Prostate gland (tissue), 2 donors: ENCODE results near the gene AP2B1. TPM values are rescaled to one million over a fixed set of nuclear protein-coding genes. Genes with fewer than 3 reads are reported as not detected.

Experiments used
- DNase-seq: peaks from one replicate; pipeline ENCODE4 v3.0.0-alpha.2; 2019; ENCODE audit warnings: low spot score
- H3K27ac ChIP-seq, 2 donors: fragments of 200-600 bp; sonication (generic); 2 replicates each; pipeline ENCODE4 v1.5.1; 2017 to 2019
- H3K27me3 ChIP-seq: fragments of 200-600 bp; sonication (generic); replicated peaks from 2 replicates; pipeline ENCODE4 v1.5.1; 2019; ENCODE audit not compliant: insufficient read depth
- H3K36me3 ChIP-seq, 2 donors: fragments of 200-600 bp; sonication (generic); 1 replicate in 1 of 2; 2 replicates in 1 of 2; pipeline versions ENCODE4 v1.5.1 to v1.8.1; 2017 to 2019
- H3K4me1 ChIP-seq: fragments of 200-600 bp; sonication (generic); replicated peaks from 2 replicates; pipeline ENCODE4 v1.5.1; 2019
- H3K4me3 ChIP-seq, 2 donors: fragments of 200-600 bp; sonication (generic); 2 replicates each; pipeline ENCODE4 v1.5.1; 2017 to 2019
- H3K9me3 ChIP-seq: fragments of 200-600 bp; sonication (generic); 2 replicates; pipeline ENCODE4 v1.5.1; 2017
- POLR2A ChIP-seq: fragments of 450-650 bp; IDR thresholded peaks from one replicate; pipeline ENCODE4 v1.6.1; 2016; ENCODE audit warnings: antibody characterized with exemption, mild to moderate bottlenecking
- POLR2AphosphoS5 ChIP-seq: sonication (generic); formaldehyde crosslinking; IDR thresholded peaks from one replicate; pipeline ENCODE4 v1.6.1; 2017; ENCODE audit warnings: antibody characterized with exemption
- WGBS: methylation state at CpG from one replicate; pipeline ENCODE4 v1.1.5; 2018; 5-methylcytosine and 5-hydroxymethylcytosine counted together
- intact Hi-C: fragments of 100-400 bp; cut with DNase I; formaldehyde crosslinking; loops from one replicate; pipeline ENCODE4 v1.14.2; 2022
- total RNA-seq, 2 donors: library from RNA; depleted of rRNA; stranded (reverse); fragments of >200 nt; gene quantifications; one replicate each; pipeline ENCODE4 v1.1.0, GENCODE V29; 2016
- TF ChIP-seq, protein P1 (sequence below), 4 experiments: fragments of 200-600 bp in 2 of 4; fragments of 450-650 bp in 2 of 4; sonication (generic) in 2 of 4; IDR thresholded peaks; 1 replicate in 3 of 4; 2 replicates in 1 of 4; pipeline ENCODE4 v1.5.1; 2016 to 2019; ENCODE audit warnings: antibody characterized with exemption in 4 of 4, mild to moderate bottlenecking in 2 of 4, moderate library complexity in 2 of 4

Gene AP2B1
- total RNA-seq, 2 donors from 2014 or later, result 66.8 to 92.9 TPM

GRCh38 chr17:35655303-35655702 lies 68.2 kb downstream of the AP2B1 start:
- intact Hi-C loops, result no loop called here
- Histone ChIP-seq H3K4me3 (no peak overlapping the region), H3K36me3 (no peaks in the 10 kb centered on the region), H3K9me3 (no peaks in the 10 kb centered on the region), H3K27me3 (no peaks in the 10 kb centered on the region), H3K27ac (no peak overlapping the region), H3K4me1 (no peaks in the 10 kb centered on the region)
- DNase-seq, result no peak
- WGBS, result 92% methylated on average over 1 of the region's 1 CpG
- TF ChIP-seq POLR2A (no peak), POLR2AphosphoS5 (no peak)
- TF ChIP-seq, protein P1, sequence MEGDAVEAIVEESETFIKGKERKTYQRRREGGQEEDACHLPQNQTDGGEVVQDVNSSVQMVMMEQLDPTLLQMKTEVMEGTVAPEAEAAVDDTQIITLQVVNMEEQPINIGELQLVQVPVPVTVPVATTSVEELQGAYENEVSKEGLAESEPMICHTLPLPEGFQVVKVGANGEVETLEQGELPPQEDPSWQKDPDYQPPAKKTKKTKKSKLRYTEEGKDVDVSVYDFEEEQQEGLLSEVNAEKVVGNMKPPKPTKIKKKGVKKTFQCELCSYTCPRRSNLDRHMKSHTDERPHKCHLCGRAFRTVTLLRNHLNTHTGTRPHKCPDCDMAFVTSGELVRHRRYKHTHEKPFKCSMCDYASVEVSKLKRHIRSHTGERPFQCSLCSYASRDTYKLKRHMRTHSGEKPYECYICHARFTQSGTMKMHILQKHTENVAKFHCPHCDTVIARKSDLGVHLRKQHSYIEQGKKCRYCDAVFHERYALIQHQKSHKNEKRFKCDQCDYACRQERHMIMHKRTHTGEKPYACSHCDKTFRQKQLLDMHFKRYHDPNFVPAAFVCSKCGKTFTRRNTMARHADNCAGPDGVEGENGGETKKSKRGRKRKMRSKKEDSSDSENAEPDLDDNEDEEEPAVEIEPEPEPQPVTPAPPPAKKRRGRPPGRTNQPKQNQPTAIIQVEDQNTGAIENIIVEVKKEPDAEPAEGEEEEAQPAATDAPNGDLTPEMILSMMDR (IDR thresholded peaks at IDR 0.05), result no peak

DNA sequence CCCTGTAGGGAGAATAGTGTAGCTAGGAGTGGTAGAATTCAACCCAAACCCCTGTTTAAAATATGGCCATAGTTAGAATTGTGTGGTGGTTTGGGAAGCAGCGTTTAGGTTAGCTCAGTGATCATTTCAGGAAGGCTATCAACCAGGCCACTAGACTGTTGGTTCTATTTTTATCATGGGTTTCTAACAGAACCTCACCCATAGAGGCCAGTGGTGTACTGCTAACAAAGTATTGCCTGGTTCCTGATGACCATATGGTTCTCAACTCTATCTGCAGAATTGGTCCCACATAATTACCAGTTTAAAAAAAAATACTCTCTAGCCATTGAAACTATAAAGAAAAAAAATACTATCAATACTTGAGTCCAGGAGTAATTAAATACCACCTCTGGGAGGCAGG lies 73.8 kb downstream of the AP2B1 start:
- Histone ChIP-seq H3K27me3 (no peaks in the 10 kb centered on the region), H3K9me3 (no peaks in the 10 kb centered on the region), H3K4me1 (no peaks in the 10 kb centered on the region), H3K27ac (no peak overlapping the region), H3K36me3 (no peaks in the 10 kb centered on the region), H3K4me3 (no peak overlapping the region)
- TF ChIP-seq POLR2A, result no peak
- TF ChIP-seq POLR2AphosphoS5, result no peak
- TF ChIP-seq, protein P1 (IDR thresholded peaks at IDR 0.05), result no peak
- no peak for DNase-seq
- intact Hi-C loops, result no loop called here
- 88% methylated on average over 1 of the region's 1 CpG for WGBS

- no peaks in the 10 kb centered on the region for H3K4me1 ChIP-seq
- no peak overlapping the region for H3K27ac ChIP-seq
- H3K27me3 ChIP-seq, result no peaks in the 10 kb centered on the region
- WGBS, result 83% methylated on average over 5 of the region's 5 CpGs
- H3K9me3 ChIP-seq, result no peaks in the 10 kb centered on the region
- H3K4me3 ChIP-seq, result no peak overlapping the region
- TF ChIP-seq POLR2AphosphoS5, result no peak
- no peak for TF ChIP-seq POLR2A
- TF ChIP-seq, protein P1 (IDR thresholded peaks at IDR 0.05), result no peak
- H3K36me3 ChIP-seq, result no peaks in the 10 kb centered on the region
- intact Hi-C loops, result no loop called here
- DNase-seq, result no peak
These were observed 77.6 kb downstream of the AP2B1 start for GRCh38 chr17:35664685-35665084.

DNA sequence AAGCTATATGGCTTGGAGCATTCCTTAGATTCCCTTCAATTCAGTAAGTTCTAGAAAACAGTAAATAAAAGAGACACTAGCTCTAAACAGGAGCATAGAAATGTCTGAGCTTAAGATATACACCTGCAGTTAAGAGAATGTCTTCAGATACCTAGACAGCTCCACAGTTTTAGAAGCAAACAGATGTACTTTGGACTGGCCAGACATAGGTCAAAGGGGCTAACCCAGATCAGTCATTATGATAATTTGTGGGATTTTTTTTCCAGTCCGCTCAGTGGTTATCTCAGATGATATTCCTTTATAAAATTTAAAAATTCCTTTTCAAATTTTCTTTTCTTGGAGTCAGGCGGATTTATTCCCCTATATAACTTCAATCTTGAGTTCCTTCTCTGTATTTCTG lies 78.5 kb downstream of the AP2B1 start:
- TF ChIP-seq POLR2AphosphoS5, result no peak
- TF ChIP-seq POLR2A, result no peak
- TF ChIP-seq, protein P1 (IDR thresholded peaks at IDR 0.05), result no peak
- Histone ChIP-seq H3K27me3 (no peaks in the 10 kb centered on the region), H3K9me3 (no peaks in the 10 kb centered on the region), H3K36me3 (no peaks in the 10 kb centered on the region), H3K4me1 (no peaks in the 10 kb centered on the region), H3K27ac (no peak overlapping the region), H3K4me3 (no peak overlapping the region)
- intact Hi-C loops, result no loop called here
- WGBS, result 95% methylated on average over 2 of the region's 2 CpGs
- no peak for DNase-seq

DNA sequence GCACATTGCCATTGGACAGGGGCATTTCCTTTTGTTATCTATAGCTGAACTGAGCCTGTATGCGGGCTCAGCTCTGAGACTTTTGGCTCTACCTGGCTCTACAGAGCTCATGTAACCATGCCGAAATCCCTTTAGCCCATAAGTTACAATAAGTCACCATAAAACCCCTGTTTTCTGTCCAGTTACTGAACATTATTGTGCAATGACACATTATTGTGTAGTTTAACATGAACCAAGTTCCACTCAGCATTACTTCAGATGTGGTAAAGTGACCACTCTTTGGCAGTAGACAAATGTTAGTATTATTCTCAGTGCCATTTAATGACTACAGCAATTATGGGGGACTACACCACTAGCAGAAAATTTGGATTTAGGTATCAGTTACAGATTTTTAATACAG lies 78.9 kb downstream of the AP2B1 start:
- H3K9me3 ChIP-seq, result no peaks in the 10 kb centered on the region
- no peak overlapping the region for H3K27ac ChIP-seq
- no peaks in the 10 kb centered on the region for H3K4me1 ChIP-seq
- TF ChIP-seq POLR2AphosphoS5 (no peak), POLR2A (no peak)
- TF ChIP-seq, protein P1 (IDR thresholded peaks at IDR 0.05), result no peak
- intact Hi-C loops, result no loop called here
- H3K36me3 ChIP-seq, result no peaks in the 10 kb centered on the region
- no peak for DNase-seq
- no peaks in the 10 kb centered on the region for H3K27me3 ChIP-seq
- 48% methylated on average over 2 of the region's 2 CpGs for WGBS
- H3K4me3 ChIP-seq, result no peak overlapping the region
